GM21576 (cell line): Measurements from ENCODE around the gene IL1A.

Source experiments
- ATAC-seq: cut with Tn5 transposase; IDR thresholded peaks from one replicate; pipeline ENCODE4 v1.9.1; 2021; ENCODE audit warnings: mild to moderate bottlenecking, moderate library complexity; ENCODE audit not compliant: unreplicated experiment

IL1A gene

GRCh38 chr2:112793449-112793978 lies 9.2 kb upstream of the IL1A start:
- ATAC-seq, result no peak

GRCh38 chr2:112792419-112792818 lies 8.1 kb upstream of the IL1A start:
- ATAC-seq, result no peak

GRCh38 chr2:112791693-112792230 lies 7.5 kb upstream of the IL1A start:
- no peak for ATAC-seq

DNA sequence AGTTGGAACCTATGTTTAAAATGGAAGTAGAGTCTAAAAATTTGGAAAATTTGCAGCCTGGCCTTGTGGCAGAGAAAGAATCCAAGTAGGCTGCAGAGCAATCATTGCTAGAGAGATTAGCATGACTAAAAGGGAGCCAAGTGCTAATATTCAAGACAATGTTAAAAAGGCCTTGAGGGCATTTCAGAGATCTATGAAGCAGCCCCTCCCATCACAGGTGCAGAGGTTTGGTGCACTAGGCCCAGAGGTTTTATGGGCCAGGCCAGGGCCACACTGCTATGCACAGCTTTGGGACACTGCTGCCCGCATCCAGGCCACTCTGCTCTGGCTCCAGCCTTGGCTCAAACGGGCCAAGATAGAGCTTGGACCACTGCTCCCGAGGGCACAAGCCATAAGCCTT lies 6.7 kb upstream of the IL1A start:
- no peak for ATAC-seq

- ATAC-seq, result no peak
Measured at GRCh38 chr2:112790305-112790704, 6.0 kb upstream of the IL1A start.

DNA sequence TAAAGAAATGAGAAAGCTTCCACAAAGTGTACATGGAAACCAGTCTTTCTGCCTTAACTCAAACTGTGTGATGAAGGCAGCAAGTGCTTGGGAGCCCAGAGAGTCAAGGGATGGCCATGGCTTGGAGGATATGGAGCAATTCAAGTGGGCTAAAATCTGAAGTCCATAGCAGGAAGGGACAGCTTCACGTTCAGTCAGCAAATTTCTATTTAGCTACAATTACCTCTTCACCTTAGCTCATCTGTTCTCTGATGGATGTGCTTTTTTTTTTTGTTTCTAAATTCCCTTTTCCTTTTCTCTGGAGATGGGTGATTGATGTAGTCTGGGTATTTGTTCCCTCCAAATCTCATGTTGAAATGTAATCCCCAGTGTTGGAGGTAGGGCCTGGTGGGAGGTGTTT lies 4.9 kb upstream of the IL1A start:
- no peak for ATAC-seq

GRCh38 chr2:112788653-112789052 lies 4.4 kb upstream of the IL1A start:
- ATAC-seq, result no peak

GRCh38 chr2:112787729-112788393 lies 3.6 kb upstream of the IL1A start:
- ATAC-seq, result no peak

DNA sequence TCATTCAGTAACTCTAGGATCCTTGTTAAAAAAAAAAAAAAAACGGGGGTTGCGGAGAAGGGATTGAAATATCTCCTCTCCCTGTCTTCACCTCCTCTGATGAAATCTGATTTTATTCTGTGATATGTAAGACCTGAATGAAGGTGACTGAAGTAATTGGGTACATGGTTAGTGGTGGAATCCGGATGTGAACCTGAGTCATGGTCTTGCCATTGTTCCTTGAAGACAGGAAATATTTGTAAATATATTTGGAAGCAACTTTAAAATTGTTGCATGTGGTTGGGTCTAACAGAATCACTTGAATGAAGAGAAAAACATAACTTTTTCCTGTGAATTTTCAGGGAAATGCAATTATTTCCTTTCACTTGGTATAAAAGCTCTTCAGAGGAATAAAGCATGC lies 3.0 kb upstream of the IL1A start:
- ATAC-seq, result no peak

DNA sequence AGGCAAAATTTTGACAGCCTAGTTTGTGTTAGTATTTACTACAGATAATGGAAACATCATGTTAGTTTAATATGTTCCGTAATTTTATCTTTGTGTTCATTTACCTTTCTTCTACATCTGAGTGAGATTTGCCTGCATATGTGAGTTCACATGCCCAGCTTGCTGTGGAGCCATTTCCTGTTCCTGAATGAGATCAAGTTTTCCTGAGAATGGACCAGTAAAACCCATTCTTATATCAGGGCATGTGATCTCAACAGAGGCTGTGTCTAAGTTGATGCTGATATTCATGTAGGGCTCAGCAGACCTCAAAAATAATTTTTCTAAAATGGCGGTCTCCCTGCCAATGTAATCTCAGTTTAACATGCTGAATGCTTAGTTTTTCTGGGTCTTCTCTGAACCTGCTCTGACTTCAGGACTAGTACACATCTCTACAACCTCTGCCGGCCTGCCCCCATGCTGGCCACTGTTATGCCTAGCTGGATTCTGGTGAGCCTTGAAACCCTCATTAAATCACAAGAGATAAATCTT lies 1.0 kb downstream of the IL1A start:
- ATAC-seq, result no peak

DNA sequence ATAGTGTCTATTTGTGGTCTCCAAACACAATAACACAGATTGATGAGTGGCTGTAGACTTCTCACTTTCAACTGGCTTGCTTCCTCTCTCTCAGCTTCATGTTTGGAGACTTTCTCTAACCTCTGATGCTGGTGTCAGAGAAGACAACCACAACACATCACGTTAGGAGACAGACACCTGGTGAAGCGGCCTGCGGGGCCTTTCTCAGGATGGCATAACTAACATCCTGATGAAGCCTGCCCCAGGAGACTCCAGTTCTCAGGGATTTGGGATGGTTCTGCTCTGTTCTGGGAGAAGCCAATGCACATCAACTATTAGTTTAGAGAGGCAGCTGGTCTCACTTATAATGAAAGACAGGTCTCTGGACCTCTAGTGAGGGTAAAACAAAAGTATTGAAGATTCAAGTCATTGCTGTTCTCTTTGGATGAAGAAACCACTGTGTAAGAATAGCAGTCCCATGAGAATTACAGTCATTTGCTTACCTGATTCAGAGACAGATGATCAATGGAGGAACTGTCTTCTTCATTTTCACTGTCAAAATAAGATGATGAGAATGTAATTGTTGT lies 2.0 kb downstream of the IL1A start:
- peak; percentile 87 for ATAC-seq

DNA sequence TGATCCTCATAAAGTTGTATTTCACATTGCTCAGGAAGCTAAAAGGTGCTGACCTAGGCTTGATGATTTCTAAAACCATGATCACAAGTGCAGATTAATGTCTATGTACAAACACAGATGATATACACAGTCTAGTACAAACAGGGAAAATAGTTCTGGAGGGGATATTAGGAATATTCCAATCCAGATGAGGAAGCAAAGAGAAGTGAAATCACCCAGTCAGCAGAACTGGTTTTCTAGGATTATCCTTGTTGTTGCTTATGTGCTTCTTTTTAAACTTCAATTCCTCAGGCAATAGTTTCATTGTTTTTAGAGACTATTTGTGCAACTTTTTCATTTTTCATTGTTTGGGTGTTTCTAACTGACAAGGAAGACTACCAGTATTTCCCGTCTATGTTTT lies 4.7 kb downstream of the IL1A start:
- ATAC-seq, result no peak

DNA sequence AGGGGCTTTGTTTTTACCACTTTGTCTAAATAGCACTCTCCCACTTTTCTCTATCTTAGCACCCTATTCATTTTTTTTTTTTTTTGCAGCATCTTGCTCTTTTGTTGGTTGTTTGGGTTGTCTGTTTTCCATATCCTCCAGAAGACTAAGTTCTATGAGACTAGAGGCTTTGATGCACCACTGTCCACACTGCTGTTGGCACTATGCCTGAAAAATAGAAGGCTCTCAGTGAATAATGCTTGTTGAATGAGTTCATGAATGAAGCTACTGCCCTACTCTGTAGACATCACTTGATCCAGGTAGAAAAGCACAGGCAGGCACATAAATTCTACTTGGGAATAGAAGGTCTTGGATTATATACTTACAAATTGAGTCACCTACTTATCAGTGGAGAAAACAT lies 7.3 kb downstream of the IL1A start:
- ATAC-seq, result no peak

DNA sequence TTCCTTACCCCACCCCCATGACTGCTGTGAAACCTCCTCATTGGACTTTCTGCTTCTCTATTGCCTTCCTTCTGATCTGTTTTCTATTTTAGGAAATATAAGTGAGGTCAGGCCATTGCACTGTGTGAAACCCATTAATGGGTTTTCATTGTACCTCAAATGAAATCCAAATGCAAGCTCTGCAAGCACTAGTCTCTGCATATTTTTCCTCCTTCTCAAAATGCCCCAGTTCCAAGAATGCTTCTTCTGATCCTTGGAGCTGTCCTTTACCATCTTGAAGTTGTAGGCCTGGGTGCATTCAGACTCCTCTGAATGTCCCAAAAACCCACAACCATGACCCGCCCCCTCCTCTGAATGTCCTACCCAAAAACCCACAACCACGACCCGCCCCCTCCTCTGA lies 8.2 kb downstream of the IL1A start:
- ATAC-seq, result no peak

GRCh38 chr2:112774536-112775285 lies 9.6 kb downstream of the IL1A start:
- ATAC-seq, result no peak

DNA sequence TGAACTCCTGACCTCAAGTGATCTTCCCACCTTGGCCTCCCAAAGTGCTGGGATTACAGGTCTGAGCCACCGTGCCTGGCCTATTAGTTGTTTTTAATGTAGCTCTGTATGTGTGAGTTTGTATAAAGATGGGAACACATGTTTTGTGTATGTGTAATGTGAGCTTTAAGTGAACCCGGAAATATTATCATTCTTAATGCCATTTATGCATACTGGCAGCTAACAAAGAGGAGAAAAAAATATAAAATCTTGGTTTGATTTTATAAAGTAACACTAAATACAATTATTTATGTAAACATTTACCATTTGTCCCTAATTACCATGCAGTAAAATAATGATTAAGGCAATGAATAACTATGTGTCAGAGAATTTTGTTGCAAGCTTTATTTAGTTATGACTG lies 10.7 kb downstream of the IL1A start:
- ATAC-seq, result no peak

DNA sequence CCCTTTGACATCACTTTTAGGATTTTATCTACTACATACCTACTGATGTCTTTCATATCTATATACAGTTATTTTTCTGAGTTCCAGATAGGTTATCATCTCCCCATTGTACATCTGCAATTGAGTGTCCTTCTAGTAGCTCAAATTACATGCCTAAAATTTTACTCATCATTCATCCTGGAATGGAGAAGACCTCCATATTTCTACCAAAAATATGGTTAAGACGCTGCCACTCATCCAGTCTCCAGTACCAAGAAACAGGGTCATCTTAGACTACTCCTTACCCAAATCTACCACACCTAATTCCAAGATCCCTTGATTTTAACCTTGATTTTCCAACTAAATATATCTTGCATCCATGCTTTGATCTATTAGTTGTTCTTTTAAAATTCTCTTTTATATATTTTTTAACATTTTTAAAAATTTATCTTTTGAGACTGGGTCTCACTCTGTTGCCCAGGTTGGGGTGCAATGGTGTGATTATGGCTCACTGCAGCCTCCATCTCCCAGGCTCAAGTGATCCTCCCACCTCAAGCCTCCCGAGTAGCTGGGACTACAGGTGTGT lies 11.3 kb downstream of the IL1A start:
- no peak for ATAC-seq

DNA sequence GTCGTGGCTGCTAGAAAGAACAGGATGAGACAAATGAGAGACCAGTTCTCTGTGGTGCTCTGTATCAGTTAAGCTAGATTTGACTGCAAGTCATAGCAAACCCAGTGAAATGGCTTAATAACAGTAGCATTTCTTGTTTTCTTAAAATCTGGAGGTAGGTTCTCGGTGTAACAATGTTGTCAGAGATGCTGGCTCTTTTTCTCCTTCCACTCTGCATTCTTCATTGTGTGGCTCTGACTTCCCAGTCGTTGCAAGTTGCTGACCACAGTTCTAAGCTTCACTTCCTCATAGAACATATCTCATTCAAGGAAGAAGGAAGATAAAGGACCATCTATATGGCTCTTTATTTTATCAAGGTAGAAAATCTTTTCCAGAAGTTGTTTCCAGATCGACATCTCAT lies 12.0 kb downstream of the IL1A start:
- ATAC-seq, result no peak

- ATAC-seq, result no peak
Measured at GRCh38 chr2:112768432-112768831, 15.9 kb downstream of the IL1A start.

DNA sequence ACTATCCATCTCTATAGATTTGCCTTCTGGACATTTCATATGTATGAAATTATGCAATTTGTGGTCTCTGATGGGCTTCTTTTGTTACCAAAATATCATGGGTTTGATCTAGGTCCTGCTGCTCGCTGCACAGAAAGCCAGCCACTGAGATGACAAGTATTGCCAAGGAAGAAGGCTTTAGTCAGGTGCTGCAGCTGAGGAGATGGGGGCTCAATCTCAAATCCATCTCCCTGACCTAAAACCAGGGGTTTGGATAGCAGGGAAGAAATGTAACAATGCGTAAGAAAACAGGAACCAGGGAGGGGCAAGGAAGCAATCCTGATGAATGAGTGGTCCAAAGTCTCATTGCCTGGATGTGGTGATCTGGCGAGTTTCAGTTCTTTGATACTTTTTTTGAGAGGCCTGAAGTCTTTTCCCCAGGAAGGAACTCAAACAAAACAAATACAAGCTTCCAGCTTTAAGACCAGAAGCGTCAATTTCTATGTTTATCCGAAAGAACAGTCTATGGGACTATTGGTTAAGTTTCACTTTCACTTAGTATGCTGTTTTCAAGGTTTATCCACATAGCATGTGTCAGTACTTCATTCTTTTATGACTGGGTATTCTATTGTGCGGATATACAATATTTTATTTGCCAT lies 16.5 kb downstream of the IL1A start:
- ATAC-seq, result no peak

- ATAC-seq, result no peak
Measured at GRCh38 chr2:112765251-112765650, 19.0 kb downstream of the IL1A start.
